HG03571 (cell line): ENCODE measurements around the gene NFKB1.
A peak's percentile ranks its signal among the peaks of the same experiment; 100 is the strongest.

ENCODE experiments used
- ATAC-seq: cut with Tn5 transposase; IDR thresholded peaks from one replicate; pipeline ENCODE4 v1.9.1; 2021; ENCODE audit not compliant: unreplicated experiment

The NFKB1 gene

DNA sequence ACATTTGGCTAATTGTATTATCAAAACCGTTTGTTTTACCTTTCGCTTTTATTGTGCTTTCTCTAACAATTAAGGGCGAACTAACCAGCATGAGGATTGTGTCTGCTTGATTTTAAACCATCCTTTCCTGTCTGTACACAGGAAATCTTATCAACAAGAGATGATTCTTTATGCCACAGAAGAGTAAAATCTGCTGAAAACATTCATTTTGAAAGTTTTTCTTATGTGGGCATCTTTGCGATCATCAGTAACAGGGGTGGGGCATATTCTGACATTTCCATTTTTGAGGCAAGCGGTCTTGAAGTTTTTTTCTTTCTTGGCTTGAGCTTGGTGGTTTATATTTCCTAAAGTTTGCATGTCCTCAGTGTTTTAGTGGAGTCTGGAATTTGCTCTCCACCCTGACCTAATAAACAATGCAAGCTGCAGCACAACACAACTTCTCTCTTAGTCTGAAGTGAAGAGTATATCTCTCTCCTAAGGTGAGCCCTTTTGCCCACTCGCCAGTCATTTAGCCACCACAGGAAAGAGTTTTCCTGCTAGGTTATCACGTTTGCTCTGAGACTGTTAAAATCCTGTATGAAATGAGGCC is 26.6 kb downstream of the NFKB1 start:
- no peak for ATAC-seq

DNA sequence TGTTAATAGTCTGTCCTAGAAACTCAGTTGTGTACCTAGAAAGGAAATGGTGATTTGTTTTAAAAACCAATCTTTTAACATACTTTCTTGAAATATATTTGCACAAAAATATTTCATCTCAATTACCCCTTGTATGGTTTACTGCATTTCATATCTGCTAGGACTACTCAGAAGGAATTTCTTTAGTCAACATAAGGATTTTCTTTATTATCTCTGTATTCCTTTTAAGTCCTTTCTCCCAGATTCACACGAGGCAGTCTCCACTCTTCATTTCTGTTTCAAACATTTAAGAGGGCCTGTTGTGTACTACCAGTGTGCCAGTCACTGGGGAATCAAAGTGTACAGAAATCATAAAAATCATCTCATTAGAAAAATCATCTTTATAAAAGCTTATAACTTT is 28.8 kb downstream of the NFKB1 start:
- no peak for ATAC-seq

DNA sequence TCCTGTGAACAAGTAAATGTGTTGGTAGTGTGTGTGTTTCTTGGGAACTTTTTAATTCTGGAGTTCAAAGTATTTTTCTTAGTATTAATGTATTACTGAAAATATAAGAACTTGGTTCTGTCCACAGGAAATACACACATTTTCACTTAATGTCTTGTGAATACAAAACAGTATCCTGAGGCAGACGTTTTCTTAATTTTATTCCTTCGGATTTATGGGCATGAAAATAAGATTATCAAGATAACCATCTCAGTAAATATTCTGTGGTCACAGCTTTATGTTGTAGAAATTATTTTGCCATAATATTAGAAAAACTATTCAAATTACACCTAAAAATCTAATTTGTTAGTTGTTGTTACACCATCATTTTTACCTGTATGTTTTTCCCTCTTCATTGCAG is 29.8 kb downstream of the NFKB1 start:
- ATAC-seq = no peak

DNA sequence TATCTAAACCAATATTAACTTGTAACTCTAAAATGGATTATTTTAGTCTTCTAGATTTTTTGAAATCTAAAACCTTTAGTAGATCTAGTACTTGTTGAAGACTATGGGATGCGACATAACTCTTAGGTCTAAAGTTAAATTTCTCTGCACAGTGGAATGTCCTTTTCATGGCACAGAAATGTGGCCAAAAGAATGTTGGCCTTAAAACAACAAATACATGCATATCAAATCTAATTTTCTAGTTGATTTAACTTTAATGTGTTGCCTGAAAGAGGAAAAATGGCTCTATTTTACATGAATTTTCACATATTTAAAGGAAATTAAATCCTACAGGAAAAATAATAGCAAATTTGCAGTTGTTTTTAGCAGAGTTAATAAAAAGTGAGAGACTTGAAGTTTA is 30.3 kb downstream of the NFKB1 start:
- no peak for ATAC-seq

- no peak for ATAC-seq
Observed at GRCh38 chr4:102533348-102533747, 32.2 kb downstream of the NFKB1 start.

GRCh38 chr4:102533904-102534303 is 32.7 kb downstream of the NFKB1 start:
- no peak for ATAC-seq

- ATAC-seq = no peak
Observed at GRCh38 chr4:102534845-102535244, 33.7 kb downstream of the NFKB1 start.

DNA sequence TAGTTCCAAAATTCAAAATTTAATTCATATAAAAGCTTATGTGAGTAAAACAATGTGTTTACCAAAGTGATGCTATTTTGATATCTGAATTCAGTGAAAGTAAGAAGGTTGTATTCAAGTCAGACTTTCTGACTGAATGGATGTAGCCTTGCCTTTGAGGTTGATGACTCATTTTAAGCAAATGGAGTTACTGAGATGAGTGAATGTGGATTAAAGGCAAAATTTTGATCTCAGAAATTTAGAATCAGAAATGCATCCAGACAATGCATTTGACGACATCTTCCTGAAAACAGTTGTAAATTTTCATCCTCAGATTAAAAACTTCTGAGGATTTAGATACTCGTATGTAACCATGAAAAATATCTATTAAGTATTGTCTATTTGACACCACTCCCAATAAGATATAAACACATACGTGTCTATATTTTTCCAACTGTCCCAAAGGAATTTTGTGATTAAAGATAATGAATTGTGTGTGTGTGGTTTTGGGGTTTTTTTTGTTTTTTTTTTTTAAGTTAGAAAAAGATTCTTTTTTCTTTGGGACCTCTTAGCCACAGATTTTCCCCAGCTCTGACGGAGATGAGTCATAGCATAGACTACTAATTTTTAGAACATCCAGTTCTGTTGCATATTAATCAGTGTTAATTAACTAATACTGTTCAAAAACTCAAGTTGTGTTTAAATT is 34.4 kb downstream of the NFKB1 start:
- ATAC-seq = peak; percentile 71

- ATAC-seq = no peak
Observed at GRCh38 chr4:102536768-102537167, 35.6 kb downstream of the NFKB1 start.

GRCh38 chr4:102537269-102537668 is 36.1 kb downstream of the NFKB1 start:
- ATAC-seq = no peak

DNA sequence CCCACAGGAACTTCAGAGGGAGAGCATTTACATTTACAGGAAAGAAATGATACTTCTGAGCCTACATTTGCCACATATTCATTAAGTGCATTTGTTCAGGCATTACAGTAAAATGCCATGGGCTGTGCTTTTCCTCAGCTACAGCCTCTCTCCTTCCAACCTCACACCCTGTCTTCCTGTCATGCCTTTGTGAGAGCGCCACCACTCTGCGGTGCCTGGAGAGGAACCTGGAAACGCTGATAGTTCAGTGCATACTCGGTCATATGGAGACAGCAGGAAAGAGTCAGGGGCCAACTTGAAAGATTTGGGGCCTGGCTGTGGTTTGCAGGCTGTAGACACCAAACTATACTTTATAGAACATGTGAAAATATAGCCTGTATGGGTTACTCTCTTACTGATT is 40.5 kb downstream of the NFKB1 start:
- ATAC-seq = no peak

GRCh38 chr4:102543030-102543928 is 42.1 kb downstream of the NFKB1 start:
- ATAC-seq = peak; percentile 82

- peak; percentile 41 for ATAC-seq
Observed at GRCh38 chr4:102546635-102547034, 45.5 kb downstream of the NFKB1 start.

DNA sequence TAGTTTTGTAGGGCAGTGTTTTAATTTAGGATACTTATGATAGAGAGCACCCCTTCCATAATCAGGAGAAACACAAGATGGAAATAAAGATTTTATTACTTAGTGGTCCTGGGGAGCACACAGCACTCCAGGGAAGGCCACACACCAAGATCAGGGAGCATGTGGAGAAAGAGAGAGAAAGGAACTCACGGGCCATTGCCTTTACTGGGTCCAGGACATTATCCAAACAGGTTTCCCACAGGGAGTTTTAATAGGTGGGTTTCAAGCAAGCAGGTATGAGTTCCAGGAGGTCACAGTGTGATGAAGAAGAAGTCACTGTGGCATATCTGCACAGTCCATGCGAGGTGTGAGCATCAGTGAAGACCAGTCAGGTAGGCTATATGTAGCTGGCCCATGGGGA is 46.8 kb downstream of the NFKB1 start:
- no peak for ATAC-seq

- no peak for ATAC-seq
Observed at GRCh38 chr4:102551958-102552565, 50.9 kb downstream of the NFKB1 start.

DNA sequence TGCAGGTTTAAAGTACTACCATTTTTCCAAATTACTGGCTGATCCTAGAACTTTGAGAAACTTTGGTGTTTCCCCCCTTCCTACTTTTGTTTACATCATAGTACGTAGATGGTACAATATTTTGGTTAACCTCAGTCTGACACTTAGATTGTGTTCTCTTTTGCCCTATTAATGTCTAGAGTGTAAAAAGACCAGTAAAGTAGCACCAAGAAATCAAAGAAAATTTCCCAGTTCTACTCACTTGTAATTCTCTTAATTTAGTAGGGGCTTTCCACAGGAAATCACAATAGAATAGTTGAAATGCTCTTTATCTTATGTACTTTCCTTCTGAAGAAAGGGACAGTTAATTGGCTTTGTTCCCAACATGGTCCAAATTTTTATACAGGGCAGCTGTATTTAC is 51.6 kb downstream of the NFKB1 start:
- no peak for ATAC-seq

DNA sequence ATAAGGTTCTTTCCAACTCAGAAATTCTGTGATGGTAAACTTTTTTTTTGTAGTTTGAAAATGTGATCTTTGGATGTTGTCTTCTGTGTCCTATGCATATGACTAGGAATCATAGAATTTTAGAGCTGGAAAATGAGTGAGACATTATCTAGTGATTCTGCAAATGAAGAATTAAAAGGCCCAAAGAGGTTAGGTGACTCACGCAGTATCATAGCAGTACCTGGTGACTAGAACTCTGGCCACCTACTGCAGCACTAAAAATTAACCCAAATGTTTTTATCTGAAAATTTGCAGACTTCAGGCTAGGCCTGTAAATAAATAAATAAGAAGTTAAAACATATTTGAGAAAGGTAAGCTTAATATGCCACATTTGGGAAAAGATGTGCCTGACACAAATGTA is 52.8 kb downstream of the NFKB1 start:
- no peak for ATAC-seq

GRCh38 chr4:102554482-102554881 is 53.3 kb downstream of the NFKB1 start:
- no peak for ATAC-seq

DNA sequence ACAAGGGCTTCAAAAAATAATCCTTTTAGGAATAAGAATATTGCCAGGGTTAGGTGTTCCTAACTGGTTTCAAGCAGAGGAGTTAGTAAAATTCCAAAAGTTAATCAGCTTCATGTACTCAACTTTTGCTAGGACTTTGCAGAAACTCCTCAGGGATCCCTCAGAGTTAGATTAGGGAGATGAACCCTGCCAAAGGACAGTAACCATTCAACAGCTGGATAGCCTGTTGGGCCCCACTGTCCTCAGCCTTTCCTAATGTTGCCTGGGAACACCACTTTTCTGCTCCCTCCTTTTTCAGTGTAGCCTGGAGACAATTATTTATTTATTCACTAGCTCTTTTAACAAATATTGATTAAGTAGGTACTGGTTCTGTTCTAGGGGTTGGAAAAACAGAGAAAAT is 53.8 kb downstream of the NFKB1 start:
- ATAC-seq = no peak

GRCh38 chr4:102557636-102558035 is 56.5 kb downstream of the NFKB1 start:
- ATAC-seq = no peak

DNA sequence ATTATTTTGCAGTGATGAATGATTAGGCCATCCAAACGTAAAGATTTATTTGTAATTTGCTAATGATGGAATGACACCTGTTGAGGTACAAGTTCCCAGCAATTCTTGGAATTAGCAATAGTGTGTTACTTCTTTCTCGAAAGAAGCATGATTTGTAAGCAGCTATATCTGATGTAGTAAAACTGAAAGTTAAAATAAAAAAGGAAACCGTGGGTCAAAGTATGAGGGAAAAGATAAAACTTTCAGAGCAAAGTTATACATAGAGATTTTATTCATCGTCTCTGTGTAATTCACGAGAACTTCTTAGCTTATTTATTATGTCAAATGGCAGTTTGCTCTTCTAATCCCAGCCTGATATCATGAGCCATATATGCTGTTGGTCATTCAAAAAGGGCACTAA is 59.0 kb downstream of the NFKB1 start:
- ATAC-seq = no peak
